GM18951 (cell line): ENCODE measurements around the gene TBC1D3.
"Not testable (repeated sequence)": the region's sequence is repeated elsewhere in the genome, so short reads cannot be mapped to it uniquely, and the experiment has no call there.

Source experiments
- in situ Hi-C: fragments of 300-500 bp; cut with MboI; formaldehyde crosslinking; loops from one replicate; pipeline ENCODE4 v1.12.0; 2022; ENCODE audit warnings: low sequenced_read_pairs, mixed read lengths, inconsistent platforms; ENCODE audit not compliant: unreplicated experiment

Gene TBC1D3

DNA sequence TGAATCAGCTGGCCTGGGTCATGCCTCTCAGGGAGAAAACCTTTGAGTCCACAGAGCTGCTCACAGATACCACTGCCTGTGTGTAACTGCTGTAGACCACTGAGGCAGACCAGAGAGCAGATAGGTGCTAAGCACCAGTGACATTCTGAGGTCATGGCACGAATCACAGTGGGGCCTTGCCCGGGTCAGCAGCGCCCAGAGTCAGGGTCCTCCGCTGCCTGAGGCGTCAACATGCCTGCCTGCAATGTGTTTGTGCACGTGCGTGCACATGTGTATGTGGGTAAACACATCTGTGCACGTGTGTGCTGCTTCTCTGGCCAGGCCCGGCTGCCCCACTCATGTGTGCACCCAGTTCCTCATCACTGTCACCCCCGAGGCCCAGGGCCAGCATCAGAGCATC lies at the start of gene TBC1D3:
TBC1D3 (minus strand) TSS at position 101 of the 400 bp plus-strand sequence. CDS start 1,526 bp downstream, outside the sequence.
- in situ Hi-C loops = loop anchor here (25.0 kb wide), 1 partner anchor 1730 kb away; no protein-coding TSS in a partner anchor

DNA sequence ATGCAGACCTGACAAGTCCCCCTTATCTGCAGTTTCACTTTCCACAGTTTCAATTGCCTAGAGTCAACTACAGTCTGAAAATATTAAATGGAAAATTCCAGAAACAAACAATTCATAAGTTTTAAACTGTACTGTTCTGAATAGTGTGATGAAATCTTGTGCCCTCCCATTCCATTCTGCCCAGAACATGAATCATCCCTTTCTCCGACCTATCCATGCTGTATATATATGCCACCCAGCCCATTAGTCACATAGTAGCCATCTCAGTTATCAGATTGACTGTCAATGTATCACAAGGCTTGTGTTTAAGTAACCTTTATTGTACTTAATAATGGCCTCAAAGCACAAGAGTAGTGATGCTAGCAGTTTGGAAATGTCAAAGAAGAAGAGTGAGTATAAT lies 40.4 kb upstream of the TBC1D3 start:
- in situ Hi-C loops = not testable (repeated sequence)

DNA sequence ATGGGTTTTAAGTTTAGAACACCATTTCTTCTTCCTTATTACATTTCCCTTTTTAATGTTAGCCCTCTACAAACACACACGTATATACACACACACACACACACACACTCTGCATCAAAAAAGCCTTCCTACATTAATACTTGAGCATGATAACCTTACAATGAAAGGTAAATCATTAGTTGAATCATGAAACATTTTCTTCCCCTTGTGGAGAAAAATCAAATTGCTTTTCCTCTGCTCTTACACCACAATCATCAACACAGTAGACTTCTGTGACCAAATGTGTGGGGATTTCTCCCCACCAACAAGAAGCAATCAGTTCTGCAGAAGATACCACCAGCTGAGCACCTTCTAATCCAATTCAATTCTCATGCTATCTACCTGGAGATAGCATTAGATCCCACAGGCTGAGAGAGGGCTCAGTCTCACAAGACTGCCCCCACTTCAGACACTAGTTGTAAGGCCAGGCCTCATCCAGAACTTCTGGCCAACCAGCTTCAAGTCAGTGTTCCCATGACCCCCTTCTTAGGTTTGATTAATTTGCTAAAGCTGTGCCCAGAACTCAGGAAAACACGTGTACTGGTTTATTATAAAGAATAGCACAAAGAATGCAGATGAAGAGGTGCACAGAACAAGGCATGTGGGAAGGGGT lies 33.6 kb upstream of the TBC1D3 start:
- in situ Hi-C loops = not testable (repeated sequence)

DNA sequence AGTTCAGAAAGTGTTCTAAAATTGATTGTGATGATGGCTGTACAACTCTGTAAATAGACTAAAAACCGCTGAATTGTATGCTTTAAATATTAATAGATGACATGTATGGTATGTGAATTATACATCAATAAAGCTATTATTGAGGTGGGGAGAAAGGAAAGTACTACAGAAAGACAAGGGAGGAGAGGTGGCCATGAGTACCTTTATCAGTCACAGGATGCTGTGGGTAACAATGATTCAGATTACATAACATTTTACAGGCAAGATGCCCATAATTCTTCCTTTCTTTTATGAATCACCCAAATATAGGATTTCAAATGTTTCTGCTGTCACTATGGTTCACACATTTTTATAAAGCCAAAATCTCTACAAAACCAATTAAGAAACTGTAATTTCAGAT lies 28.5 kb upstream of the TBC1D3 start:
- in situ Hi-C loops = not testable (repeated sequence)

DNA sequence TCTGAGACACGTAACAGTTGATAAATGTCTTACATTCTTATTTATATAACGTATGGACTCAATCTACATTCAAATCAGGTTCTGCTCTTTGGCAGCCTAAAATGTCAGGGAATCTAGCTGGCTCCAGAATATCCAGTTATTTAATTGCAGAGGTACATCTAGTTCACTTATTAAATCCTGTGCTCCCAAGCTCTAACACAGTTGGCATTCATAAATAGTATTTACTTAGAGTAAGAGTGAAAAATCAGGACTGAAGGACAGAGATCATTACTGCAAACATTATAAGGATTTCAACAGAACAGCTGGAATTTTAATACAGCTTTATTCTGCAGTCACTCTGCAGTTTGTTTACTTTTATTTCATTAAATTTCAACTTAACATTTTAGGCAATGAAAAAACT lies 7.9 kb upstream of the TBC1D3 start:
- in situ Hi-C loops = not testable (repeated sequence)

DNA sequence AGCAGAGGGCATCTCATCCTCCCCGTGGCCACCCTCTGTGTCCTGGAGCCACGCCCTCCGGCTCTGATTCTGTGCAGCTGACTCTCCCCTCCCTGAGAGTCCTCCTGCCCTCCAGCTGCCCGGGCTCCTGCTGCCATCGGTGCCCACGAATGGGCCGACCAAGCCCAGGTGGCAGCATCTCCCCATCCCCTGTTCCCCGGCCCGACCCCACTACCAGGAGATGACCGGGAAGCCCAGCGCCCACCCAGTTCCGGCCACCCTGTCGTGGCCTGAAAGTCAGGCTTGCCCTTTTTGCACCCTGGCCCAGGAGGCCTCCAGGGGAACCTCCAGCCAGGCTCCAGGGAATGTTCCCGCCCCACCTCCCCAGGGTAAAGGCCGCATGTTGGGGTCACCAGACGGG lies 57.5 kb downstream of the TBC1D3 start:
- in situ Hi-C loops = not testable (repeated sequence)
